Measurements from ENCODE around the gene PIN4.

Gene PIN4

DNA sequence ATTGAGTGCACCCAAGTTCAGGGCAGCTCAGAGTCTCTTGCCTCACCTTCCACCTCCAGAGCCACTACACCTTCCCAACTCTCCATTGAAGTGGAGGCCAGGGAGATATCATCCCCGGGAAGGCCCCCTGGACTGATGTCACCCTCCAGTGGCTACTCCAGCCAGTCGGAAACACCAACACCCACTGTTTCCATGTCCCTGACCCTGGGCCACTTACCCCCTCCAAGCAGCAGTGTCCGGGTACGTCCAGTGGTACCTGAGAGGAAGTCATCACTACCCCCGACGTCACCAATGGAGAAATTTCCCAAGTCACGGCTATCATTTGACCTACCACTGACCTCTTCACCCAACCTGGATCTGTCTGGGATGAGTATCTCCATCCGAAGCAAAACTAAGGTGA lies 42.0 kb upstream of the PIN4 start:
- no peak overlapping the region for H3K4ac ChIP-seq (ENCODE audit: low read depth, low read length)
- no peak overlapping the region for H3K9ac ChIP-seq (ENCODE audit: low read length)
- H3K79me1 ChIP-seq (ENCODE audit: low read length) = no peaks in the 10 kb centered on the region
- peaks cover 30 to 43% of the 10 kb centered on the region in 2 experiments for H3K36me3 ChIP-seq (ENCODE audit: control insufficient read depth in 1 of 2, insufficient read depth in 2 of 2, low read length in 2 of 2)
- no peaks in the 10 kb centered on the region for H3K4me1 ChIP-seq (ENCODE audit: control insufficient read depth in 1 of 2, insufficient read depth in 2 of 2, low read length in 2 of 2)
- no peak overlapping the region for H2BK12ac ChIP-seq (ENCODE audit: low read length)
- H3K4me2 ChIP-seq (ENCODE audit: low read length) = no peak overlapping the region
- H2BK120ac ChIP-seq (ENCODE audit: insufficient read depth, low read length, poor library complexity) = no peak overlapping the region
- H3K27ac ChIP-seq (ENCODE audit: low read depth, low read length) = no peak overlapping the region
- no peak for DNase-seq
- no peak overlapping the region for H3K23ac ChIP-seq (ENCODE audit: low read length)
- H3K4me3 ChIP-seq (ENCODE audit: low read depth, low read length) = no peak overlapping the region
- peaks cover 2% of the 10 kb centered on the region for H3K9me3 ChIP-seq (ENCODE audit: insufficient read depth, low read depth, low read length)
- no peak overlapping the region for H2AFZ ChIP-seq (ENCODE audit: insufficient read depth, low read length, poor library complexity)
- no peak overlapping the region for H4K12ac ChIP-seq (ENCODE audit: low read depth, low read length)
- no peaks in the 10 kb centered on the region for H3K27me3 ChIP-seq (ENCODE audit: insufficient read depth, low read length)
- no peak overlapping the region for H3K14ac ChIP-seq (ENCODE audit: low read length)
- H4K91ac ChIP-seq (ENCODE audit: low read depth, low read length) = no peak overlapping the region
- no peak overlapping the region for H3K18ac ChIP-seq (ENCODE audit: low read length)
- no peak overlapping the region for H4K8ac ChIP-seq (ENCODE audit: low read depth, low read length)
- no peak overlapping the region for H2BK5ac ChIP-seq (ENCODE audit: low read depth, low read length, poor library complexity)
- H2AK5ac ChIP-seq (ENCODE audit: low read length) = no peak overlapping the region
- H3K79me2 ChIP-seq (ENCODE audit: control insufficient read depth, insufficient read depth, low read length, poor library complexity) = no peaks in the 10 kb centered on the region
- WGBS (ENCODE audit: extremely low coverage, insufficient coverage, insufficient read length) = no CpG with 5 or more reads among the region's 8 CpGs

DNA sequence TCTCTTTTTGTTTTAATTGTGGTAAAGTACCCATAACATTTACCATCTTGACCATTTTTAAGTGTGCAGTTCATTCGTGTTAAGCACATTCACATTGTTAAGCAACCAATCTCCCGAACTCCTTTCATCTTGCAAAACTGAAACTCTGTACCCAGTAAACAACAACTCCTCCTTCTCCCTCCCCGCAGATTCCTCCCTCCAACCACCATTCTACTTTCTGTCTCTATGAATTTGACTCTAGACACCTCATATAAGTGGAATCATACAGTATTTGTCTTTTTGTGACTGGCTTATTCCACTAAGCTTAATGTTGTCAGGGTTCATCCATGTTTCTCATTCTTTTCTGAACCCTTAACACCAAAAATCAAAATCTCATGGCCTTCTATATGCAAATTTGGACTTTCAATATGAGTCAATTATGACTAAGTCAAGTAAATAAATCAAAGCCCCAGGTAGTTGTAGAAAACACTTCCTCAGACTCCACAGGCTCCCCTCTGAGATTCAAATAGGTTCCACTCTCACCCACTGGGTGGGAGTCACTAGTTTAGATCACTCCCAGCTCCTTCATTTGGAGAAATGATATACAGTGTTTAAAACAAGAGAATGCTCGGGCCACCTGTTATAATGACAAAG lies 40.1 kb upstream of the PIN4 start:
- no peak overlapping the region for H3K14ac ChIP-seq (ENCODE audit: low read length)

DNA sequence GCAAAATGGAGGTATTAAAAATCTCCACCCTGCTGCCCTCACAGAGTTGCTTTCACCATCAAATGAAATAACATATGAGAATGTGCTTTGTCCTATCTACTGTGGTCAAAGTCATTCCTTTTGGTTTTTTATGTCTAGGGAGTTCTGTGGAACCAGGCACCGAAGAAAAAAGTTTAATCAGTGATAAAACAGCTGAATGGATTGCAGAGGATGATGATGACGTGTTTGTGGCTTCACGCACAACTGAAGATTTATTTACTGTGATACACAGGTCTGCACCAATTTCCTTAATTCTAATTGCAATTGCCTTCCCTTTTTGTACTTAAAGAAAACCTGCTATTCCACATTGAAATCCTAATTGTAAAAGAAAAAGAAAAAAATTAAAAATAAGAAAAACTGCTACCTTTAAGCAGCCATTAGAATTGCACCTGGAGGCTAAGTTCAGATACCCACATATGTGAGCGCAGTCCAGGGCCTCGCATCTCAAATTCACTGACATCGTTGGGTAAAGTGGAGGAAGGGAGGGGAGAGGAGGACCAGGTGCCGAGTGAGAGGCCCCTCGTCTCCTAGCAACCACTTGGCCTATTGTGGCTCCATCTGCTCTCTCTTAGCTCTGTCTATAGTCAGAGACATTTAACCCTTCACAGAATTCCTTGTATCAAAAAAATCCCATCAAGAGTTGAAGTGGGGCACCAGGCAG lies 39.3 kb upstream of the PIN4 start:
- Histone ChIP-seq H4K12ac (ENCODE audit: low read depth, low read length) (no peak overlapping the region), H2BK120ac (ENCODE audit: insufficient read depth, low read length, poor library complexity) (no peak overlapping the region)

More for the DNA sequence above, 40.1 kb upstream of the PIN4 start:
- Histone ChIP-seq H3K27ac (ENCODE audit: low read depth, low read length) (no peak overlapping the region), H4K91ac (ENCODE audit: low read depth, low read length) (no peak overlapping the region), H2BK120ac (ENCODE audit: insufficient read depth, low read length, poor library complexity) (no peak overlapping the region), H4K8ac (ENCODE audit: low read depth, low read length) (no peak overlapping the region), H3K18ac (ENCODE audit: low read length) (no peak overlapping the region), H3K36me3 (ENCODE audit: control insufficient read depth in 1 of 2, insufficient read depth in 2 of 2, low read length in 2 of 2) (peaks cover 27 to 41% of the 10 kb centered on the region in 2 experiments), H3K9me3 (ENCODE audit: insufficient read depth, low read depth, low read length) (peaks cover 2% of the 10 kb centered on the region), H3K4me3 (ENCODE audit: low read depth, low read length) (no peak overlapping the region), H3K9ac (ENCODE audit: low read length) (no peak overlapping the region), H2AFZ (ENCODE audit: insufficient read depth, low read length, poor library complexity) (no peak overlapping the region), H4K12ac (ENCODE audit: low read depth, low read length) (no peak overlapping the region), H3K27me3 (ENCODE audit: insufficient read depth, low read length) (no peaks in the 10 kb centered on the region), H3K79me2 (ENCODE audit: control insufficient read depth, insufficient read depth, low read length, poor library complexity) (no peaks in the 10 kb centered on the region), H3K4me1 (ENCODE audit: control insufficient read depth in 1 of 2, insufficient read depth in 2 of 2, low read length in 2 of 2) (no peaks in the 10 kb centered on the region), H3K79me1 (ENCODE audit: low read length) (no peaks in the 10 kb centered on the region), H3K4ac (ENCODE audit: low read depth, low read length) (no peak overlapping the region), H2AK5ac (ENCODE audit: low read length) (no peak overlapping the region), H3K4me2 (ENCODE audit: low read length) (no peak overlapping the region), H2BK5ac (ENCODE audit: low read depth, low read length, poor library complexity) (no peak overlapping the region), H3K23ac (ENCODE audit: low read length) (no peak overlapping the region), H2BK12ac (ENCODE audit: low read length) (no peak overlapping the region)
- no peak for DNase-seq
- WGBS (ENCODE audit: extremely low coverage, insufficient coverage, insufficient read length) = no CpG with 5 or more reads among the region's 4 CpGs

DNA sequence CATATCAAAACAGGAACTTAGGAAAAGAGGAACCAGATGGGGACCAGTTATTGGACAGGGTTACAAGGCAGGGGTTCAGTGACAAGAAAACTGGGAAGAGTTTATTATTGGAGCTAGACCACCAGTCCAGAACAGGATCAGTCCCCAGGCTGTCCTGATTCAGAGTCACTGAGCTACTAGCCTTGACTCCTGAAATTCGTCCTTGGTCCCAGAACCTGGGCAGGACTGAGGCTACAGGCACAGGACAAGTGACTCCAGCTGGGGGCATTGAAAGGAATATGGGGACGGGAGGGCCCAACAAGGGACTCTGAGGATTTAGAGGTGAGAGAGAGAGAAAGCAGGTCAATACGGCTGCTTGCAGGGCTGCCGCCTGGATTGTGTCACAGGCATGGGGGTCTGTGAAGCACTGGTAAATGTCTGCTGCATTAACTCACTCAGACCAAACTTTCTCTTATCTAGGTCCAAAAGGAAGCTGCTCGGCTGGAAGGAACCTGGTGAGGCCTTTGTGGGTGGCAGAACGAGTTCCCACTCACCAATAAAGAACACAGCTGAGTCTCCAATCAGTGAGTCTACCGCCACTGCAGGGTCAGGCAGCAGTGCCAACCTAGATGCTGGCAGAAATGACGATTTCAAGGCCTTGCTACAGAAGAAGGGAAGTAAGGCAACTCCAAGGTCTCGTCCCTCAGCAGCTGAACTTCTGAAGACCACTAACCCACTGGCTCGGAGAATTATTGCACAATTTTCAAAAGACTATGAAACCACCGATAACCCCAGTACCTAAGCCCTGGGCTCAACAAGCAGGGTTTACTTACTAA lies 38.6 kb upstream of the PIN4 start:
- H3K9me3 ChIP-seq (ENCODE audit: insufficient read depth, low read depth, low read length) = peaks cover 2% of the 10 kb centered on the region
- no peak overlapping the region for H3K27ac ChIP-seq (ENCODE audit: low read depth, low read length)
- H3K79me1 ChIP-seq (ENCODE audit: low read length) = no peaks in the 10 kb centered on the region
- peaks cover 27 to 37% of the 10 kb centered on the region in 2 experiments for H3K36me3 ChIP-seq (ENCODE audit: control insufficient read depth in 1 of 2, insufficient read depth in 2 of 2, low read length in 2 of 2)
- H2BK12ac ChIP-seq (ENCODE audit: low read length) = no peak overlapping the region
- no peak overlapping the region for H2AK5ac ChIP-seq (ENCODE audit: low read length)
- no peak overlapping the region for H3K4me2 ChIP-seq (ENCODE audit: low read length)
- H3K14ac ChIP-seq (ENCODE audit: low read length) = no peak overlapping the region
- no peak overlapping the region for H2BK120ac ChIP-seq (ENCODE audit: insufficient read depth, low read length, poor library complexity)
- H3K4ac ChIP-seq (ENCODE audit: low read depth, low read length) = no peak overlapping the region
- H3K4me1 ChIP-seq (ENCODE audit: control insufficient read depth in 1 of 2, insufficient read depth in 2 of 2, low read length in 2 of 2) = no peaks in the 10 kb centered on the region
- no peak overlapping the region for H2BK5ac ChIP-seq (ENCODE audit: low read depth, low read length, poor library complexity)
- no peaks in the 10 kb centered on the region for H3K27me3 ChIP-seq (ENCODE audit: insufficient read depth, low read length)
- H3K79me2 ChIP-seq (ENCODE audit: control insufficient read depth, insufficient read depth, low read length, poor library complexity) = no peaks in the 10 kb centered on the region
- WGBS (ENCODE audit: extremely low coverage, insufficient coverage, insufficient read length) = no CpG with 5 or more reads among the region's 11 CpGs
- H4K12ac ChIP-seq (ENCODE audit: low read depth, low read length) = no peak overlapping the region
- DNase-seq = no peak
- H4K8ac ChIP-seq (ENCODE audit: low read depth, low read length) = no peak overlapping the region
- no peak overlapping the region for H4K91ac ChIP-seq (ENCODE audit: low read depth, low read length)
- H2AFZ ChIP-seq (ENCODE audit: insufficient read depth, low read length, poor library complexity) = no peak overlapping the region
- H3K18ac ChIP-seq (ENCODE audit: low read length) = no peak overlapping the region
- H3K4me3 ChIP-seq (ENCODE audit: low read depth, low read length) = no peak overlapping the region
- no peak overlapping the region for H3K9ac ChIP-seq (ENCODE audit: low read length)
- H3K23ac ChIP-seq (ENCODE audit: low read length) = no peak overlapping the region

More for the DNA sequence above, 39.3 kb upstream of the PIN4 start:
- H2AFZ ChIP-seq (ENCODE audit: insufficient read depth, low read length, poor library complexity) = no peak overlapping the region
- H2BK5ac ChIP-seq (ENCODE audit: low read depth, low read length, poor library complexity) = no peak overlapping the region
- no peak overlapping the region for H3K4ac ChIP-seq (ENCODE audit: low read depth, low read length)
- H3K4me3 ChIP-seq (ENCODE audit: low read depth, low read length) = no peak overlapping the region
- H2AK5ac ChIP-seq (ENCODE audit: low read length) = no peak overlapping the region
- peaks cover 2% of the 10 kb centered on the region for H3K9me3 ChIP-seq (ENCODE audit: insufficient read depth, low read depth, low read length)
- H3K79me2 ChIP-seq (ENCODE audit: control insufficient read depth, insufficient read depth, low read length, poor library complexity) = no peaks in the 10 kb centered on the region
- H4K8ac ChIP-seq (ENCODE audit: low read depth, low read length) = no peak overlapping the region
- H3K18ac ChIP-seq (ENCODE audit: low read length) = no peak overlapping the region
- H2BK12ac ChIP-seq (ENCODE audit: low read length) = no peak overlapping the region
- no peak for DNase-seq
- no peak overlapping the region for H3K23ac ChIP-seq (ENCODE audit: low read length)
- H3K27me3 ChIP-seq (ENCODE audit: insufficient read depth, low read length) = no peaks in the 10 kb centered on the region
- H4K91ac ChIP-seq (ENCODE audit: low read depth, low read length) = no peak overlapping the region
- H3K4me2 ChIP-seq (ENCODE audit: low read length) = no peak overlapping the region
- no peak overlapping the region for H3K14ac ChIP-seq (ENCODE audit: low read length)
- no CpG with 5 or more reads among the region's 8 CpGs for WGBS (ENCODE audit: extremely low coverage, insufficient coverage, insufficient read length)
- H3K27ac ChIP-seq (ENCODE audit: low read depth, low read length) = no peak overlapping the region
- no peak overlapping the region for H3K9ac ChIP-seq (ENCODE audit: low read length)
- no peaks in the 10 kb centered on the region for H3K4me1 ChIP-seq (ENCODE audit: control insufficient read depth in 1 of 2, insufficient read depth in 2 of 2, low read length in 2 of 2)
- H3K36me3 ChIP-seq (ENCODE audit: control insufficient read depth in 1 of 2, insufficient read depth in 2 of 2, low read length in 2 of 2) = peaks cover 27 to 38% of the 10 kb centered on the region in 2 experiments
- H3K79me1 ChIP-seq (ENCODE audit: low read length) = no peaks in the 10 kb centered on the region
